GM19193 (cell line): Measurements from ENCODE around the gene SGCG.

Experiments used
- POLR2A ChIP-seq: IDR thresholded peaks from 4 replicates; pipeline ENCODE4 v1.6.1; 2011; ENCODE audit not compliant: insufficient read depth, insufficient read length; ENCODE audit errors: extremely low read depth

SGCG gene

GRCh38 chr13:23348262-23349127 lies 167.7 kb downstream of the SGCG start:
- no peak for TF ChIP-seq POLR2A

GRCh38 chr13:23349161-23349897 lies 168.6 kb downstream of the SGCG start:
- no peak for TF ChIP-seq POLR2A

- TF ChIP-seq POLR2A: no peak
Observed at GRCh38 chr13:23350009-23350408, 169.2 kb downstream of the SGCG start.

- TF ChIP-seq POLR2A: no peak
Observed at GRCh38 chr13:23352161-23352560, 171.4 kb downstream of the SGCG start.

- no peak for TF ChIP-seq POLR2A
Observed at GRCh38 chr13:23354520-23354919, 173.7 kb downstream of the SGCG start.

GRCh38 chr13:23356368-23356767 lies 175.6 kb downstream of the SGCG start:
- TF ChIP-seq POLR2A: no peak

GRCh38 chr13:23357349-23357748 lies 176.6 kb downstream of the SGCG start:
- no peak for TF ChIP-seq POLR2A

- TF ChIP-seq POLR2A: no peak
Observed at GRCh38 chr13:23359882-23360281, 179.1 kb downstream of the SGCG start.

GRCh38 chr13:23365652-23366051 lies 184.9 kb downstream of the SGCG start:
- TF ChIP-seq POLR2A: no peak

GRCh38 chr13:23367907-23368306 lies 187.1 kb downstream of the SGCG start:
- TF ChIP-seq POLR2A: no peak

GRCh38 chr13:23372264-23372906 lies 191.6 kb downstream of the SGCG start:
- TF ChIP-seq POLR2A: no peak
